Liver (tissue), 9 donors: ENCODE measurements around the gene CBX6. TPM values are rescaled to one million over a fixed set of nuclear protein-coding genes. Genes with fewer than 3 reads are reported as not detected.

Source experiments
- DNase-seq: peaks from one replicate; pipeline ENCODE4 v3.0.0-alpha.2; 2017; ENCODE audit warnings: low spot score
- H3K27ac ChIP-seq, 2 donors: one replicate each; pipeline ENCODE4 v1.7.0; 2013; ENCODE audit warnings: inconsistent platforms in 2 of 2, low read length in 2 of 2, control low read depth in 1 of 2, low read depth in 1 of 2, mild to moderate bottlenecking in 1 of 2
- H3K27me3 ChIP-seq, 4 donors: one replicate each; pipeline versions ENCODE4 v1.6.1 to v1.7.0; 2013; ENCODE audit warnings: low read length in 3 of 4, inconsistent platforms in 1 of 4, mild to moderate bottlenecking in 1 of 4, moderate library complexity in 1 of 4; ENCODE audit not compliant: control insufficient read depth in 4 of 4, insufficient read depth in 4 of 4
- H3K36me3 ChIP-seq, 4 donors: one replicate each; pipeline versions ENCODE4 v1.6.1 to v1.7.0; 2013; ENCODE audit warnings: low read length in 3 of 4, mild to moderate bottlenecking in 3 of 4, low read depth in 1 of 4, moderate library complexity in 1 of 4; ENCODE audit not compliant: control insufficient read depth in 4 of 4, insufficient read depth in 3 of 4
- H3K4me1 ChIP-seq, 4 donors: one replicate each; pipeline versions ENCODE4 v1.6.1 to v1.7.0; 2013; ENCODE audit warnings: low read length in 3 of 4, mild to moderate bottlenecking in 3 of 4, moderate library complexity in 1 of 4; ENCODE audit not compliant: control insufficient read depth in 4 of 4, insufficient read depth in 4 of 4
- H3K4me3 ChIP-seq, 3 donors: one replicate each; pipeline versions ENCODE4 v1.6.1 to v1.7.0; 2013; ENCODE audit warnings: low read length in 3 of 3, control low read depth in 1 of 3, low read depth in 1 of 3, mild to moderate bottlenecking in 1 of 3
- H3K9ac ChIP-seq, 2 donors: one replicate each; pipeline ENCODE4 v1.7.0; 2013; ENCODE audit warnings: low read length in 2 of 2, mild to moderate bottlenecking in 2 of 2, moderate library complexity in 2 of 2, control low read depth in 1 of 2, low read depth in 1 of 2
- H3K9me3 ChIP-seq, 4 donors: one replicate each; pipeline versions ENCODE4 v1.6.1 to v1.7.0; 2013; ENCODE audit warnings: low read length in 3 of 4; ENCODE audit not compliant: control insufficient read depth in 4 of 4
- EGR1 ChIP-seq, 2 donors: IDR thresholded peaks; 2 replicates each; pipeline ENCODE4 v1.6.1; 2016 to 2018; ENCODE audit warnings: antibody characterized with exemption in 2 of 2, low read depth in 2 of 2
- FOXA1 ChIP-seq: IDR thresholded peaks from 2 replicates; pipeline ENCODE4 v1.6.1; 2016; ENCODE audit warnings: antibody characterized with exemption
- FOXA2 ChIP-seq: IDR thresholded peaks from 2 replicates; pipeline ENCODE4 v1.6.1; 2016; ENCODE audit warnings: antibody characterized with exemption
- GABPA ChIP-seq, 2 donors: IDR thresholded peaks in 1 of 2; conservative IDR thresholded peaks in 1 of 2; 2 replicates each; pipeline ENCODE4 v1.6.1; 2016; ENCODE audit warnings: antibody characterized with exemption in 2 of 2, mild to moderate bottlenecking in 1 of 2, moderate library complexity in 1 of 2
- HNF4A ChIP-seq, 2 donors: conservative IDR thresholded peaks; 2 replicates each; pipeline ENCODE4 v1.6.1; 2016; ENCODE audit warnings: antibody characterized with exemption in 2 of 2, mild to moderate bottlenecking in 2 of 2
- HNF4G ChIP-seq: IDR thresholded peaks from 2 replicates; pipeline ENCODE4 v1.6.1; 2016; ENCODE audit warnings: antibody characterized with exemption
- JUND ChIP-seq, 2 donors: IDR thresholded peaks; 2 replicates each; pipeline ENCODE4 v1.6.1; 2016; ENCODE audit warnings: antibody characterized with exemption in 2 of 2
- NR2F2 ChIP-seq: IDR thresholded peaks from 2 replicates; pipeline ENCODE4 v1.6.1; 2016; ENCODE audit warnings: antibody characterized with exemption
- RAD21 ChIP-seq, 2 donors: IDR thresholded peaks; 2 replicates each; pipeline ENCODE4 v1.6.1; 2016; ENCODE audit warnings: antibody characterized with exemption in 2 of 2, mild to moderate bottlenecking in 2 of 2
- RXRA ChIP-seq, 2 donors: IDR thresholded peaks; 2 replicates each; pipeline ENCODE4 v1.6.1; 2017 to 2018; ENCODE audit warnings: antibody characterized with exemption in 2 of 2, mild to moderate bottlenecking in 1 of 2
- SP1 ChIP-seq: IDR thresholded peaks from 2 replicates; pipeline ENCODE4 v1.6.1; 2018; ENCODE audit warnings: antibody characterized with exemption, mild to moderate bottlenecking
- TAF1 ChIP-seq: conservative IDR thresholded peaks from 2 replicates; pipeline ENCODE4 v1.6.1; 2016; ENCODE audit warnings: antibody characterized with exemption, mild to moderate bottlenecking
- YY1 ChIP-seq: IDR thresholded peaks from 2 replicates; pipeline ENCODE4 v1.6.1; 2016; ENCODE audit warnings: antibody characterized with exemption, mild to moderate bottlenecking
- WGBS: extraction: QIAGEN DNeasy Blood & Tissue Kit; methylation state at CpG from one replicate; pipeline ENCODE4 v1.1.7; 2013; 5-methylcytosine and 5-hydroxymethylcytosine counted together
- polyA plus RNA-seq, 2 donors: library from polyadenylated mRNA; stranded (reverse) in 1 of 2; unstranded in 1 of 2; fragments of 200-250 nt in 1 of 2; fragments of >200 nt in 1 of 2; fragmentation: Nextera tagmentation in 1 of 2; extraction: Ambion mirVana in 1 of 2; gene quantifications; one replicate each; pipeline versions ENCODE4 v1.2.1 to v1.2.3, GENCODE V29; 2013 to 2015
- total RNA-seq, 2 donors: library from RNA; depleted of rRNA; stranded (reverse); fragments of >200 nt; gene quantifications; one replicate each; pipeline ENCODE4 v1.2.3, GENCODE V29; 2014
- TF ChIP-seq, protein P1 (sequence below): fragments of 150-350 bp; IDR thresholded peaks from 2 replicates; pipeline ENCODE4 v1.5.1; 2017; ENCODE audit warnings: improper control_type of control experiment, low read depth, low read length; ENCODE audit not compliant: missing input control
- TF ChIP-seq, protein P2 (sequence below): IDR thresholded peaks from 2 replicates; pipeline ENCODE4 v1.6.1; 2016; ENCODE audit warnings: antibody characterized with exemption
- TF ChIP-seq, protein P3 (sequence below): IDR thresholded peaks from 2 replicates; pipeline ENCODE4 v1.6.1; 2016; ENCODE audit warnings: antibody characterized with exemption
- TF ChIP-seq, protein P4 (sequence below): IDR thresholded peaks from 2 replicates; pipeline ENCODE4 v1.6.1; 2016; ENCODE audit warnings: antibody characterized with exemption
- TF ChIP-seq, protein P5 (sequence below): IDR thresholded peaks from 2 replicates; pipeline ENCODE4 v1.6.1; 2016; ENCODE audit warnings: antibody characterized with exemption, mild to moderate bottlenecking
- donor health status: healthy.
- donor health status: healthy.
- donor health status: healthy.
- donor health status: healthy.
- donor health status: healthy.

CBX6 gene
- total and polyA plus RNA-seq, 4 donors = 7.3 to 11.0 (median 10.2) TPM

DNA sequence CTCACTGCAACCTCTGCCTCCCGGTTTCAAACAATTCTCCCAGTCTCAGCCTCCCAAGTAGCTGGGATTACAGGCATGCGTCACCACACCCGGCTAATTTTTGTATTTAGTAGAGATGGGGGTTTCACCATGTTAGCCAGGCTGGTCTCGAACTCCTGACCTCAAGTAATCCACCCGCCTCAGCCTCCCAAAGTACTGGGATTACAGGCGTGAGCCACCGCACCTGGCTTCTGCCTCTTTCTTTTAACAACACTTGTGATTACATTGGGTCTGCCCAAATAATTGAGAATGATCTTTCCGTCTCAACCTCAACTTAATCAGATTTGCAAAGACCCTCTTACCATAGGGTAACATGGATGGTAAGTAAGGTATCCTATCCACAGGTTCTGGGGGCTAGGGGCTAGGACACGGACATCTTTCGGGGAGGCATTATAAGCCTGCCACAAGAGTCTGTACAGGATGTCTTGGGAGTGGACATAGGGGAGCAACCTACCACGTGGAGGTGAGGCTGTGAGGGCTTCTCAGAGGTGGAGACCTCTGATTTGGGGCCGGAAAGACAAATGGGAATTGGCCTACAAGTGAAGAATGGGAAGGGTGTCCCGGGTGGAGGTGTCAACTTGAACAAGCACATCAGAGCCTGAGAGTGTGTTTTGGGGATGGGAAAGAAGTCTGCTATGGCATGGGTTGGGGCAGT lies 2.7 kb upstream of the CBX6 start:
- Histone ChIP-seq H3K4me1 (peaks cover 2 to 12% (median 5%) of the 10 kb centered on the region in 4 donors), H3K27me3 (no peaks in the 10 kb centered on the region), H3K36me3 (no peaks in the 10 kb centered on the region), H3K27ac (no peak overlapping the region), H3K9me3 (no peaks in the 10 kb centered on the region), H3K9ac (no peak overlapping the region), H3K4me3 (no peak overlapping the region)
- TF ChIP-seq, protein P1, sequence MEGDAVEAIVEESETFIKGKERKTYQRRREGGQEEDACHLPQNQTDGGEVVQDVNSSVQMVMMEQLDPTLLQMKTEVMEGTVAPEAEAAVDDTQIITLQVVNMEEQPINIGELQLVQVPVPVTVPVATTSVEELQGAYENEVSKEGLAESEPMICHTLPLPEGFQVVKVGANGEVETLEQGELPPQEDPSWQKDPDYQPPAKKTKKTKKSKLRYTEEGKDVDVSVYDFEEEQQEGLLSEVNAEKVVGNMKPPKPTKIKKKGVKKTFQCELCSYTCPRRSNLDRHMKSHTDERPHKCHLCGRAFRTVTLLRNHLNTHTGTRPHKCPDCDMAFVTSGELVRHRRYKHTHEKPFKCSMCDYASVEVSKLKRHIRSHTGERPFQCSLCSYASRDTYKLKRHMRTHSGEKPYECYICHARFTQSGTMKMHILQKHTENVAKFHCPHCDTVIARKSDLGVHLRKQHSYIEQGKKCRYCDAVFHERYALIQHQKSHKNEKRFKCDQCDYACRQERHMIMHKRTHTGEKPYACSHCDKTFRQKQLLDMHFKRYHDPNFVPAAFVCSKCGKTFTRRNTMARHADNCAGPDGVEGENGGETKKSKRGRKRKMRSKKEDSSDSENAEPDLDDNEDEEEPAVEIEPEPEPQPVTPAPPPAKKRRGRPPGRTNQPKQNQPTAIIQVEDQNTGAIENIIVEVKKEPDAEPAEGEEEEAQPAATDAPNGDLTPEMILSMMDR = no peak
- no peak for TF ChIP-seq RXRA (IDR thresholded peaks at IDR 0.05)
- TF ChIP-seq EGR1 (IDR thresholded peaks at IDR 0.05; ENCODE audit: low read depth in 2 of 2) = no peak
- TF ChIP-seq, protein P2, sequence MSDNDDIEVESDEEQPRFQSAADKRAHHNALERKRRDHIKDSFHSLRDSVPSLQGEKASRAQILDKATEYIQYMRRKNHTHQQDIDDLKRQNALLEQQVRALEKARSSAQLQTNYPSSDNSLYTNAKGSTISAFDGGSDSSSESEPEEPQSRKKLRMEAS = no peak
- no peak for TF ChIP-seq HNF4G
- no peak for TF ChIP-seq HNF4A (conservative IDR thresholded peaks at IDR 0.05)
- WGBS = 90% methylated on average over 13 of the region's 13 CpGs
- DNase-seq = no peak

DNA sequence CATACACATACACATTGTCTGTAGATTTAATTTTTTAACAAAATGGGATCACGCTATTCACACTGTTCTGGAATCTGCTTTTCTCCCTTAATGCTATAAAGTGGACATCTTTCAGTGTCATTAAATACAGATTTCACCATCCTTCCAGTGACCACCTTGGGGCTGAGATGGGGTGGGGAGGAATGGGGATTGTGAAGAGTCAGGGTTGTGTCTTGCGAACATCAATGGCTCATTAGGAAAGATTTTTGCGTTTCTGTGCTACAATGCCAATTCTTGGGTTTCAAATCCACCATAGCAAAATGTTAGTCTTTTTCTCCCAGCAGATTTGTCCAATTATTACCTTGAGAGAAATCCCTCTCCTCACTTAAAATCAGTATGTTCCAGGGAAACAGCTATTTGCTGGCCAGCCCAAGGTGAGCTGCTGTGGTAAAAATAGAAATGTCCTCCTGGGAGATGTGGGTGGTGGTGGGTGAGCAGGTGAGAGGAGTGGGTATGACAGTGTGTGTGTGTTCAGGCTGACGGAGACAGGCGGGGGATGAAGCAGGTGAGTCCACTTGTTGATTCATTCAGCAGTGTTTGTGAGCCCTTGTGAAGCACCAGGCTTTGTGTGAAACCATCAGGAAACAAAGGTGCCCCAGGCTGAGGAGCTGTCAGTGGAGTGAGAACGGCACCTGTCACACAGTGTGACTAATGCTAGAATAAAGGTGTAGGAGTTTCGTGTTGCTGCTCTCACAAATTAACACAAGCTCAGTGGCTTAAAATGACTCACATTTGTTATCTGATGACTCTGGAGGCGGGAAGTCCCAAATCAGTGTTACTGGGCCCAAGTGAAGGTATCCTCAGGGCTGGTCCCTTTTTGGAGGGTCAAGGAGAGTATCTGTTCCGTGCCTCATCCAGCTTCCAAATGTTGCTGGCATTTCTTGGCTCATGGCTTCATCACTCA lies 1.7 kb upstream of the CBX6 start:
- H3K27ac ChIP-seq = peak overlapping the region; percentile 26 to 81
- DNase-seq = no peak

More for the DNA sequence above, 1.7 kb upstream of the CBX6 start:
- no peaks in the 10 kb centered on the region for H3K36me3 ChIP-seq
- no peak for TF ChIP-seq NR2F2
- no peak for TF ChIP-seq HNF4A (conservative IDR thresholded peaks at IDR 0.05)
- no peak for TF ChIP-seq TAF1
- TF ChIP-seq GABPA (IDR thresholded peaks at IDR 0.05 in 1 of 2, conservative IDR thresholded peaks at IDR 0.05 in 1 of 2) = no peak
- no peak for TF ChIP-seq RAD21 (IDR thresholded peaks at IDR 0.05)
- TF ChIP-seq, protein P3, sequence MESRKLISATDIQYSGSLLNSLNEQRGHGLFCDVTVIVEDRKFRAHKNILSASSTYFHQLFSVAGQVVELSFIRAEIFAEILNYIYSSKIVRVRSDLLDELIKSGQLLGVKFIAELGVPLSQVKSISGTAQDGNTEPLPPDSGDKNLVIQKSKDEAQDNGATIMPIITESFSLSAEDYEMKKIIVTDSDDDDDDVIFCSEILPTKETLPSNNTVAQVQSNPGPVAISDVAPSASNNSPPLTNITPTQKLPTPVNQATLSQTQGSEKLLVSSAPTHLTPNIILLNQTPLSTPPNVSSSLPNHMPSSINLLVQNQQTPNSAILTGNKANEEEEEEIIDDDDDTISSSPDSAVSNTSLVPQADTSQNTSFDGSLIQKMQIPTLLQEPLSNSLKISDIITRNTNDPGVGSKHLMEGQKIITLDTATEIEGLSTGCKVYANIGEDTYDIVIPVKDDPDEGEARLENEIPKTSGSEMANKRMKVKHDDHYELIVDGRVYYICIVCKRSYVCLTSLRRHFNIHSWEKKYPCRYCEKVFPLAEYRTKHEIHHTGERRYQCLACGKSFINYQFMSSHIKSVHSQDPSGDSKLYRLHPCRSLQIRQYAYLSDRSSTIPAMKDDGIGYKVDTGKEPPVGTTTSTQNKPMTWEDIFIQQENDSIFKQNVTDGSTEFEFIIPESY = no peak
- no peak for TF ChIP-seq FOXA1
- no peak for TF ChIP-seq HNF4G
- TF ChIP-seq, protein P1 = no peak
- TF ChIP-seq JUND (IDR thresholded peaks at IDR 0.05) = no peak
- TF ChIP-seq, protein P4, sequence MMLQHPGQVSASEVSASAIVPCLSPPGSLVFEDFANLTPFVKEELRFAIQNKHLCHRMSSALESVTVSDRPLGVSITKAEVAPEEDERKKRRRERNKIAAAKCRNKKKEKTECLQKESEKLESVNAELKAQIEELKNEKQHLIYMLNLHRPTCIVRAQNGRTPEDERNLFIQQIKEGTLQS = no peak
- no peak for TF ChIP-seq EGR1 (IDR thresholded peaks at IDR 0.05; ENCODE audit: low read depth in 2 of 2)
- no peak for TF ChIP-seq SP1
- TF ChIP-seq FOXA2 = no peak
- TF ChIP-seq, protein P5, sequence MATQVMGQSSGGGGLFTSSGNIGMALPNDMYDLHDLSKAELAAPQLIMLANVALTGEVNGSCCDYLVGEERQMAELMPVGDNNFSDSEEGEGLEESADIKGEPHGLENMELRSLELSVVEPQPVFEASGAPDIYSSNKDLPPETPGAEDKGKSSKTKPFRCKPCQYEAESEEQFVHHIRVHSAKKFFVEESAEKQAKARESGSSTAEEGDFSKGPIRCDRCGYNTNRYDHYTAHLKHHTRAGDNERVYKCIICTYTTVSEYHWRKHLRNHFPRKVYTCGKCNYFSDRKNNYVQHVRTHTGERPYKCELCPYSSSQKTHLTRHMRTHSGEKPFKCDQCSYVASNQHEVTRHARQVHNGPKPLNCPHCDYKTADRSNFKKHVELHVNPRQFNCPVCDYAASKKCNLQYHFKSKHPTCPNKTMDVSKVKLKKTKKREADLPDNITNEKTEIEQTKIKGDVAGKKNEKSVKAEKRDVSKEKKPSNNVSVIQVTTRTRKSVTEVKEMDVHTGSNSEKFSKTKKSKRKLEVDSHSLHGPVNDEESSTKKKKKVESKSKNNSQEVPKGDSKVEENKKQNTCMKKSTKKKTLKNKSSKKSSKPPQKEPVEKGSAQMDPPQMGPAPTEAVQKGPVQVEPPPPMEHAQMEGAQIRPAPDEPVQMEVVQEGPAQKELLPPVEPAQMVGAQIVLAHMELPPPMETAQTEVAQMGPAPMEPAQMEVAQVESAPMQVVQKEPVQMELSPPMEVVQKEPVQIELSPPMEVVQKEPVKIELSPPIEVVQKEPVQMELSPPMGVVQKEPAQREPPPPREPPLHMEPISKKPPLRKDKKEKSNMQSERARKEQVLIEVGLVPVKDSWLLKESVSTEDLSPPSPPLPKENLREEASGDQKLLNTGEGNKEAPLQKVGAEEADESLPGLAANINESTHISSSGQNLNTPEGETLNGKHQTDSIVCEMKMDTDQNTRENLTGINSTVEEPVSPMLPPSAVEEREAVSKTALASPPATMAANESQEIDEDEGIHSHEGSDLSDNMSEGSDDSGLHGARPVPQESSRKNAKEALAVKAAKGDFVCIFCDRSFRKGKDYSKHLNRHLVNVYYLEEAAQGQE = no peak
- TF ChIP-seq, protein P2 = no peak
- no peak for TF ChIP-seq YY1
- TF ChIP-seq RXRA (IDR thresholded peaks at IDR 0.05) = no peak
- peaks cover 2 to 12% (median 5%) of the 10 kb centered on the region in 4 donors for H3K4me1 ChIP-seq
- no peaks in the 10 kb centered on the region for H3K27me3 ChIP-seq
- H3K9me3 ChIP-seq = no peaks in the 10 kb centered on the region
- H3K4me3 ChIP-seq = peak overlapping the region in 1 of 3 donors; percentile 82
- 79% methylated on average over 9 of the region's 9 CpGs for WGBS
- H3K9ac ChIP-seq = no peak overlapping the region
